ENCODE data around the gene LRIG1. TPM values are rescaled to one million over a fixed set of nuclear protein-coding genes. Genes with fewer than 3 reads are reported as not detected.
A peak's percentile ranks its signal among the peaks of the same experiment; 100 is the strongest.

LRIG1 gene
- total RNA-seq, 4 donors from 2014 or later: 95.3 to 136 (median 131) TPM

DNA sequence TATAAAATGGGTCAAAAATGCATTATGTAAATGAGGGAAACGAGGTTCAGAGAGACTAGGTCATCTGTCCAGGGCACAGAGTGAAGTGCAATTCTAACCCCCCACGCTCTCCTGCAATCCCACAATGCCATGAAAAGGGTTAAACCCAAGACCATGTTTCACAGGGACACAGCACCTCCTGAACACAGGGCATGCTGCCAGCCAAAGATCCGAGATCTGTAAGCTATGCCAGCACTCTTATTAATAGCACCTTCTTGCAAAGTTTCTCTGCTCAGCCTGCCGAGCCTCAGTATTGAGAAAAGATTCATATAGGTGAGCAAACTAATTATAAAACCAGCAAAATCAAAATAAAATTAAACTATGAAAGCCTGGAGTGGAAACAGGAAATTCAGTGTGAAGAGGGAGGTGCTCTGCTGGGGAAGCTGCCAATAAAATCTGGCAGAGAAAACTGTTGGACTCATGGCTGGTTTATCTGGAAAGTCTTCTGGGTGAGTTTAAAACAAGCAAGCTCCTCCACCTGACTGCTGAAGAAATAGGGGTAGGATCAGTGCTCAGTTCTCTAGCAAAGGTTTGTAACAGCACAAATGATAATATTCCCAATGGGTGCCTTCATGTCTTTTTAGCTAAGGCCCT, 50.3 kb downstream of the LRIG1 start:
- Histone ChIP-seq H3K27ac (replicated peaks in 1 of 4) (peak overlapping the region; percentile 68 to 81 (median 80)), H3K36me3 (no peaks in the 10 kb centered on the region), H3K4me3 (peak overlapping the region in 3 of 4 donors; percentile 22 to 42 (median 22)), H3K4me1 (peaks cover 69 to 98% (median 86%) of the 10 kb centered on the region in 4 donors), H3K9me3 (no peaks in the 10 kb centered on the region), H3K27me3 (no peaks in the 10 kb centered on the region)
- peak in 1 of 2 donors; percentile 32 for TF ChIP-seq POLR2AphosphoS5 (IDR thresholded peaks at IDR 0.05)
- TF ChIP-seq, protein P1, sequence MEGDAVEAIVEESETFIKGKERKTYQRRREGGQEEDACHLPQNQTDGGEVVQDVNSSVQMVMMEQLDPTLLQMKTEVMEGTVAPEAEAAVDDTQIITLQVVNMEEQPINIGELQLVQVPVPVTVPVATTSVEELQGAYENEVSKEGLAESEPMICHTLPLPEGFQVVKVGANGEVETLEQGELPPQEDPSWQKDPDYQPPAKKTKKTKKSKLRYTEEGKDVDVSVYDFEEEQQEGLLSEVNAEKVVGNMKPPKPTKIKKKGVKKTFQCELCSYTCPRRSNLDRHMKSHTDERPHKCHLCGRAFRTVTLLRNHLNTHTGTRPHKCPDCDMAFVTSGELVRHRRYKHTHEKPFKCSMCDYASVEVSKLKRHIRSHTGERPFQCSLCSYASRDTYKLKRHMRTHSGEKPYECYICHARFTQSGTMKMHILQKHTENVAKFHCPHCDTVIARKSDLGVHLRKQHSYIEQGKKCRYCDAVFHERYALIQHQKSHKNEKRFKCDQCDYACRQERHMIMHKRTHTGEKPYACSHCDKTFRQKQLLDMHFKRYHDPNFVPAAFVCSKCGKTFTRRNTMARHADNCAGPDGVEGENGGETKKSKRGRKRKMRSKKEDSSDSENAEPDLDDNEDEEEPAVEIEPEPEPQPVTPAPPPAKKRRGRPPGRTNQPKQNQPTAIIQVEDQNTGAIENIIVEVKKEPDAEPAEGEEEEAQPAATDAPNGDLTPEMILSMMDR (IDR thresholded peaks at IDR 0.05): no peak
- intact Hi-C loops (cut with DNase I): no loop called here
- WGBS: 16% methylated on average over 4 of the region's 4 CpGs
- DNase-seq (ENCODE audit: extremely low spot score): no peak

DNA sequence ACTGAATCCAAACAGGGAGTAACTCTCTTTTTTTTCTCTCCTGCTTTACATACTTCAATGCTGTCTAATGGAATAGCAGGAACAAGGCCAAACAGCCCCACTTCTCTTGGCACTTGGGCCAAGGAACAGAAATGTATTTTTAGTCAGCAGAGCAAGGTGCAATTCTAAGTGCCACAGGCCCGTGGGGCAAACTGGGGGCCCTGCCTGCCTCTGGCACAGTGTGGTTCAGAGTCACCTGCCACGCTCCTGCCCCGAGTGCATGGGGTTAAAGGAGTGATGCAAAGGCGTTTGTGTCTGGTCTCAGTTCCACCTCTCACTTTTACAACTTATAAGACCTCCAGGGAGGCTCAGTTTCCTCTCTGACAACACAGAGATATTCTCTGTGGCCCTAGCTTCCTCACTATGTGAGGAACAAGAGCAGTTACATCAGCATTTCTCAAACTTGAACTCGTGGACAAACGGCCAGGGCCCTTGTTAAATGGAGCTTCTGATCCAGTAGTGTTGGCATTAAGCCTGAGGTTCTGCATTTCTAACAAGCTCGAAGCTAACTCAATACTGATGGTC, 51.3 kb downstream of the LRIG1 start:
- Histone ChIP-seq H3K36me3 (no peaks in the 10 kb centered on the region), H3K27me3 (no peaks in the 10 kb centered on the region), H3K4me1 (peaks cover 65 to 98% (median 84%) of the 10 kb centered on the region in 4 donors), H3K4me3 (no peak overlapping the region), H3K27ac (replicated peaks in 1 of 4) (peak overlapping the region; percentile 68 to 81 (median 80)), H3K9me3 (no peaks in the 10 kb centered on the region)
- TF ChIP-seq POLR2AphosphoS5 (IDR thresholded peaks at IDR 0.05) (peak; percentile 10 to 39), POLR2A (IDR thresholded peaks at IDR 0.05; ENCODE audit: low read depth) (no peak)
- TF ChIP-seq, protein P1 (IDR thresholded peaks at IDR 0.05): no peak
- DNase-seq (ENCODE audit: extremely low spot score): no peak
- intact Hi-C loops (cut with DNase I): no loop called here
- WGBS: 37% methylated on average over 7 of the region's 7 CpGs

DNA sequence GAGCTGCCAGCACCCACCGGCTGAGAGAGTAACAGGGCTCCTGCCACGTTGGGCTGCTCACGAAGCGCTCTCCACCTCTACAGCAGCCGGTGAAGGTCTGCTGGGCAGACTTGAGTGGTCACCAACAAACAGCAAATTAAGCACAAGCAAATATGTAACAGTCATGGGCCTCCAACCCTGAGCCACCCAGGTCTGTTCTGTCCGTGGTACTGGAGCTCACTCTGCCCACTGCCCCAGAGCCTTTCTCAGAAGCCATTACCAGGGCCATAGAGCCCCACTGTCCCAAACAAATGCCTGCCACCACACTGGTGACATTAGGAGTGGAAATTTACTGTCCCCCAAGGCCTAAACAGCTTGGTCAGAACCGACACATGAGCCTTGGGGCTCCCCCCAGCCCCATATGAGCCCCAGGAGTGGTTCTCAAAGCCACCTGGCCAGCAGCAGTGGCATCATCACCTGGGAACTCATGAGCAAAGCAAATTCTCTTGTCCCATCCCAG, 56.6 kb downstream of the LRIG1 start:
- peaks cover 58 to 98% (median 83%) of the 10 kb centered on the region in 4 donors for H3K4me1 ChIP-seq
- H3K4me3 ChIP-seq: no peak overlapping the region
- H3K27ac ChIP-seq (replicated peaks in 1 of 4): peak overlapping the region in 3 of 4 donors; percentile 32 to 77 (median 67)
- no peak for DNase-seq (ENCODE audit: extremely low spot score)
- H3K36me3 ChIP-seq: peaks cover 0 to 9% (median 2%) of the 10 kb centered on the region in 4 donors
- H3K9me3 ChIP-seq: no peaks in the 10 kb centered on the region
- H3K27me3 ChIP-seq: no peaks in the 10 kb centered on the region
- intact Hi-C loops (cut with DNase I): no loop called here
- WGBS: 86% methylated on average over 7 of the region's 7 CpGs
- TF ChIP-seq, protein P1 (IDR thresholded peaks at IDR 0.05): no peak
- TF ChIP-seq EP300 (IDR thresholded peaks at IDR 0.05) (no peak), POLR2A (IDR thresholded peaks at IDR 0.05; ENCODE audit: low read depth) (no peak), POLR2AphosphoS5 (IDR thresholded peaks at IDR 0.05) (no peak)

DNA sequence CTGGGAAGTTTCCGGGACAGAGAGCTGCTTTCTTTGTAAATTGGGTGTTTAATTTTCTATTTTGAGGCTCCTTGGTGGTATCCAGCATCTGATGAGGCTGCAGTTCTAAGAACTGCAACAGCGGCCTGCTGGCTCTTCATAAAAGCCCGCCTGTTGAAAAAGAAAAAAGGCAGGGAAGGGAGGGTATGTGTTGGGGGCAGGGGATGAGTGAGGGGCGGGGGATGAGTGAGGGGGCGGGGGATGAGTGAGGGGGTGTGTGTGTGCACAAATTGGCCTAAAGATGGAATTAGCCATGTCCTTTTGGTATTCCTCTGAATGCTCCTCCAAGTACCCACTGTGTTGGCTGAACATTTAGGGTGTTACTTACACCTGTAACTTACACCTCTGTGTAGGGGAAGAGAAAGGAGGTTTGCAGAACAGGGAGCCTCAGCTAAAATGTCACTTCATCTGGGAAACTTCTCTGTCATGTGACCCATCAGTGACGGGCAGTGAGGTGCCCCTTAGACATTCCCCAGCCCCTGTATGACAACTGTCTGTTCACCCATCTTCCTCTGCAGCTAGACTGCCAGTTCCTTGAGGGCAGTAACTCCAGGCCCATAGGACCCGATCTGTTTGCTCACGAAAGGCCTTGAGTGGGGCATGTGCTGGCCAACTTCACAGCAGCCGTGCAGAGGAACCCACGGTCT, 57.6 kb downstream of the LRIG1 start:
- TF ChIP-seq, protein P1 (IDR thresholded peaks at IDR 0.05): no peak
- TF ChIP-seq EP300 (IDR thresholded peaks at IDR 0.05) (no peak), POLR2AphosphoS5 (IDR thresholded peaks at IDR 0.05) (no peak), POLR2A (IDR thresholded peaks at IDR 0.05; ENCODE audit: low read depth) (no peak)
- Histone ChIP-seq H3K4me1 (peaks cover 56 to 98% (median 81%) of the 10 kb centered on the region in 4 donors), H3K27ac (replicated peaks in 1 of 4) (peak overlapping the region; percentile 67 to 77 (median 69)), H3K9me3 (no peaks in the 10 kb centered on the region), H3K36me3 (peaks cover 0 to 9% (median 2%) of the 10 kb centered on the region in 4 donors), H3K27me3 (no peaks in the 10 kb centered on the region), H3K4me3 (no peak overlapping the region)
- DNase-seq (ENCODE audit: extremely low spot score): no peak
- 83% methylated on average over 9 of the region's 10 CpGs for WGBS
- intact Hi-C loops (cut with DNase I): no loop called here
